ENCODE data around the gene PRSS1. TPM values are rescaled to one million over a fixed set of nuclear protein-coding genes. Genes with fewer than 3 reads are reported as not detected.

The PRSS1 gene
- total RNA-seq, 4 donors from 2014 or later: not detected

DNA sequence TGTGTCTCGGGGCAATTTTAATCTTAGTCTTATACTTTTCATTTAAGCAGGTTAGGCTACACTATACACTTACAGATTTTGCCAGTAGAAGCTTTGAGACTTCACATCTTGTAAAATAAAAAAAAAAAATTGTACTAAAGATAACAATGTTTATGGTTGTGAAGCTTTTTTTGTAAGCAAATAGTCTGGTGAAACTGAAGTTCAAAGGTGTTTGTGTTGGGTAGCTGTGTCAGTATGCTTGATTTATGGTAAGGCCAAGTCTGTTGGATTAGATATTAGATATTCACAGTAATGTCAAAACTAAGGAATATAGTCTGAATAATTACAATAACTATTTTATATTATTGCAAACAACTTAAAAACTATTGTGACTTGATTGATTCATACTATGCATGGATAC lies 31.0 kb upstream of the PRSS1 start:
- Histone ChIP-seq H3K27ac (no peak overlapping the region), H3K27me3 (no peaks in the 10 kb centered on the region), H3K36me3 (no peaks in the 10 kb centered on the region), H3K9me3 (no peaks in the 10 kb centered on the region), H3K4me1 (no peaks in the 10 kb centered on the region), H3K4me3 (no peak overlapping the region)
- TF ChIP-seq POLR2A (IDR thresholded peaks at IDR 0.05): no peak
- TF ChIP-seq, protein P1, sequence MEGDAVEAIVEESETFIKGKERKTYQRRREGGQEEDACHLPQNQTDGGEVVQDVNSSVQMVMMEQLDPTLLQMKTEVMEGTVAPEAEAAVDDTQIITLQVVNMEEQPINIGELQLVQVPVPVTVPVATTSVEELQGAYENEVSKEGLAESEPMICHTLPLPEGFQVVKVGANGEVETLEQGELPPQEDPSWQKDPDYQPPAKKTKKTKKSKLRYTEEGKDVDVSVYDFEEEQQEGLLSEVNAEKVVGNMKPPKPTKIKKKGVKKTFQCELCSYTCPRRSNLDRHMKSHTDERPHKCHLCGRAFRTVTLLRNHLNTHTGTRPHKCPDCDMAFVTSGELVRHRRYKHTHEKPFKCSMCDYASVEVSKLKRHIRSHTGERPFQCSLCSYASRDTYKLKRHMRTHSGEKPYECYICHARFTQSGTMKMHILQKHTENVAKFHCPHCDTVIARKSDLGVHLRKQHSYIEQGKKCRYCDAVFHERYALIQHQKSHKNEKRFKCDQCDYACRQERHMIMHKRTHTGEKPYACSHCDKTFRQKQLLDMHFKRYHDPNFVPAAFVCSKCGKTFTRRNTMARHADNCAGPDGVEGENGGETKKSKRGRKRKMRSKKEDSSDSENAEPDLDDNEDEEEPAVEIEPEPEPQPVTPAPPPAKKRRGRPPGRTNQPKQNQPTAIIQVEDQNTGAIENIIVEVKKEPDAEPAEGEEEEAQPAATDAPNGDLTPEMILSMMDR (IDR thresholded peaks at IDR 0.05): no peak
- DNase-seq: no peak

DNA sequence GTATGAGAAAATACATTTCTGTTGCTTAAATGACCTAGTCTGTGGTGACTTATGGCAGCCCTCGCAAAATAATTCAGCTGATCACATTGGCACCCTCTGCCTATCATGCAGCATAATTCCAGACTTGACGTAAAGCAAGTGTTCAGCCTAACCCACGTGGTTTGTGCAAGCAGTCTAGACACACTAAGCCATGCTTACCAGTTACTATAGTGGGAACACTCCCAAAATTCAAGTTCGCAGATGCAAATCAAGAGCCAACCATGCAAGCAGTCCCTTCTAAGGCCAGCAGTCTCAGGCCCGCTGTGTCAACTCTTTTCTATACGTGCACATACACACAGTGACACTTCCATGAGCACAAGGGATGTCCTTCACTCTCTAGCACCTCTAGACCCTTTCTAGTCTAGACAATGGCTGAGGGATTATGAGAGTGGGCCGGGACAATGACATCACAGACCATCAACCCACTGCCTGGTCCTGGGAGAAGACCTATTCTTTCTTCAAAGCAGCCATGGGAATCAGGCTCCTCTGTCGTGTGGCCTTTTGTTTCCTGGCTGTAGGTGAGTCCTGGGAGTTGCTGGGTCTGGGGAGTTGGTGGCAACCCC lies 29.0 kb upstream of the PRSS1 start:
- no peaks in the 10 kb centered on the region for H3K4me1 ChIP-seq
- H3K4me3 ChIP-seq: no peak overlapping the region
- H3K27me3 ChIP-seq: no peaks in the 10 kb centered on the region
- H3K36me3 ChIP-seq: no peaks in the 10 kb centered on the region
- H3K27ac ChIP-seq: no peak overlapping the region
- DNase-seq: no peak
- no peak for TF ChIP-seq POLR2A (IDR thresholded peaks at IDR 0.05)
- TF ChIP-seq, protein P1 (IDR thresholded peaks at IDR 0.05): no peak
- H3K9me3 ChIP-seq: no peaks in the 10 kb centered on the region

DNA sequence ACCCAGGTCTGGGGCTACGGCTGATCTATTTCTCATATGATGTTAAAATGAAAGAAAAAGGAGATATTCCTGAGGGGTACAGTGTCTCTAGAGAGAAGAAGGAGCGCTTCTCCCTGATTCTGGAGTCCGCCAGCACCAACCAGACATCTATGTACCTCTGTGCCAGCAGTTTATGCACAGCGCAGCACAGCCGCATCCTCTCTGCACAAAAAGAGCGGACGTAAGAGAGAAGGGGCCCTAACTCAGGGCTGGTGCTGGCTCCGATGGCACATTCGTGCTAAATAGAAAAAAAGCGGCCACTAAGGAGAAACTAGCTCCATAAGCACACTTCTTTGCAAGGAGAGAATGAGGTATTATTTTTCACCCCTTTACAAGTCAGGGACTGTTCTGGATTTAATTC lies 28.3 kb upstream of the PRSS1 start:
- TF ChIP-seq, protein P1 (IDR thresholded peaks at IDR 0.05): no peak
- no peak for TF ChIP-seq POLR2A (IDR thresholded peaks at IDR 0.05)
- Histone ChIP-seq H3K4me1 (no peaks in the 10 kb centered on the region), H3K4me3 (no peak overlapping the region), H3K27me3 (no peaks in the 10 kb centered on the region), H3K27ac (no peak overlapping the region), H3K9me3 (no peaks in the 10 kb centered on the region), H3K36me3 (no peaks in the 10 kb centered on the region)
- DNase-seq: no peak

DNA sequence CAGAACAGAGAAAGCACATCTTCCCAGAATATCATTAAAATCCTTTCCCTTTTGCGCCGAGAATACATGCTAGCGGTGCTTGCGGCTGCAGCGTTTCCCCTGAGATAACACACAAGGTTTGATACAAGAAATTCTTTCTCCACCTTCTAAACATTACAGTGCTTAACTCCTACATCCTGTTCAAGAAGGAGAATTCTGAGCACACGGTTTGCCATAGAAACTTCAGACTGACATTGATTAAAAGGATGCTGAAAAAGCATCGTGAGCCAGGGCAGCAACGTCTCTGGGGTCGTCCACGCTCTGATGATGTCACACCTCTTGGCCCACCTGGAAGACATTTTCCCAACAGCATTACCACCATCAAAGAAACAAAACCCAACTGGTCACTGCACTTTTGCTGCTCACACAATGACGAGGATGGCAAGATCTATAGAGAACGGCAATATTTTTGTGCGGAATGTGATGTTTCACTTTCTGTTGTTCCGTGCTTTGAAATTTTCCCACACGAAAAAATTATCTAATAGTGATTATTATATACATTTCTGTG lies 27.0 kb upstream of the PRSS1 start:
- H3K4me1 ChIP-seq: no peaks in the 10 kb centered on the region
- no peaks in the 10 kb centered on the region for H3K27me3 ChIP-seq
- H3K9me3 ChIP-seq: no peaks in the 10 kb centered on the region
- TF ChIP-seq, protein P1 (IDR thresholded peaks at IDR 0.05): no peak
- TF ChIP-seq POLR2A (IDR thresholded peaks at IDR 0.05): no peak
- no peaks in the 10 kb centered on the region for H3K36me3 ChIP-seq
- no peak for DNase-seq
- no peak overlapping the region for H3K27ac ChIP-seq
- no peak overlapping the region for H3K4me3 ChIP-seq

DNA sequence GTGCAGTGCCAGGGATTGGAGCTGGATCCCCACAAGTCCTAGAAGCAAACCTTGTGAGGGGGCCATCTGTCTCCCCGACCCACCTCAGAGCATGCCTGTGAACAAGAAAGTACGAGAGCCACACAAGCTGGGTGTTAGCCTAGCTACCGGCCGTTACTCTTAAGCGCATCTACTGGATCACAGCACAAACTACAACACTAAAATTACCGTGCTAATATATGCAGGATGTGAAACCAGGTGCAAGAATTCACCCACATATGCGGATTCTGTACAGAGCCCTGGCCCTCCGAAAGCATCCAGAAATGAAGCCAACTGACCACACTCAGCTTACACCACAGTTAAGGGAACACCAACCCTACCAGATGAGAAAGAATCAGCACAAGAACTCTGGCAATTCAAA lies 16.0 kb upstream of the PRSS1 start:
- no peak overlapping the region for H3K27ac ChIP-seq

More for the DNA sequence above, 16.0 kb upstream of the PRSS1 start:
- Histone ChIP-seq H3K4me3 (no peak overlapping the region), H3K4me1 (no peaks in the 10 kb centered on the region), H3K9me3 (no peaks in the 10 kb centered on the region), H3K36me3 (no peaks in the 10 kb centered on the region), H3K27me3 (no peaks in the 10 kb centered on the region)
- no peak for TF ChIP-seq POLR2A (IDR thresholded peaks at IDR 0.05)
- TF ChIP-seq, protein P1 (IDR thresholded peaks at IDR 0.05): no peak
- no peak for DNase-seq

Data from Peyer's patch (tissue), 4 donors.